Pons (tissue), 1 donor: ENCODE results near the gene OOSP2.

Experiments
- DNase-seq: peaks from one replicate; pipeline ENCODE4 v3.0.0-alpha.2; 2016; ENCODE audit warnings: low spot score

The OOSP2 gene

DNA sequence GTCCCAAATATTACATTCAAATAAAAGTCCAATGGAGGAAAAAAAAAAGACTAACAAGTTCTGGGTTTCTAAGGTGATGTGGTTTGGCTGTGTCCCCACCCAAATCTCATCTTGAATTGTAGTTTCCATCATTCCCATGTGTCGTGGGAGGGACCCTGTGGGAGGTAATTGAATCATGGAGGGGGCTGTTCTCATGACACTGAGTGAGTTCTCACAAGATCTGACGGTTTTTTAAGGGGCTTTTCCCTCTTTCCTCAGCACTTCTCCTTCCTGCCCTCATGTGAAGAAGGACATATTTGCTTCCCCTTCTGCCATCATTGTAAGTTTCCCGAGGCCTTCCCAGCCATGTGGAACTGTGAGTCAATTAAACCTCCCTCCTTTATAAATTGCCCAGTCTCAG, 40.3 kb downstream of the OOSP2 start:
- DNase-seq = no peak

DNA sequence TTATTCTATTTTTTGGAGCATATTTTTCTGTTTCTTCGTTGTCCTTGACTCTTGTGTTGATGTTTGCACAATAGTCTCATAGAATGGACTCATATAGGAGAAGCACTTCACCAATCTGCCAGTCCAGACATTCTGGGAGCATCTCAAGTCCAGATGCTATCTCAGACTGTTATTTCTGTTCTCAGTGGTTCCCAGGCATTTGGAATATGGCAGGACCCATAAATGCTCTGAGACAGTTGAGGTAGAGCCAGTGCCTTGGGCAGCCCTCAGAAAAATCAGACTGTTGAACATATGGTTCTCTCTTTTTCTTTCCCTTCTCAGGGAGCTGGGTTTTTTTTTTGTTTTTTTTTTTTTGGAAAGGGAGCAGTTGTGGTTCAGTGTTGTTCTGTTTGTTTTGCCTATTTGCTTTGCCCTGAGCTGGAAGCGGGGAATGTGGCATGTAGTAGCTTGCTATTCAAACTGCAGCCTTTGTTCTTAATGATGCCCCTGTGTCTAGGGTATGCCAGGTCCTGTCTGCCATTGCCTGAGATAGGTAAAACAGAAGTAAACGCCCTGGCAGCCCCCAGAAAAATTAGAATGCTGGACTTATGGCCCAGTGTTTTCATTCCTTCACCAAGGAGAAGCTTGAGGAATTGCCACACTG, 44.5 kb downstream of the OOSP2 start:
- no peak for DNase-seq

DNA sequence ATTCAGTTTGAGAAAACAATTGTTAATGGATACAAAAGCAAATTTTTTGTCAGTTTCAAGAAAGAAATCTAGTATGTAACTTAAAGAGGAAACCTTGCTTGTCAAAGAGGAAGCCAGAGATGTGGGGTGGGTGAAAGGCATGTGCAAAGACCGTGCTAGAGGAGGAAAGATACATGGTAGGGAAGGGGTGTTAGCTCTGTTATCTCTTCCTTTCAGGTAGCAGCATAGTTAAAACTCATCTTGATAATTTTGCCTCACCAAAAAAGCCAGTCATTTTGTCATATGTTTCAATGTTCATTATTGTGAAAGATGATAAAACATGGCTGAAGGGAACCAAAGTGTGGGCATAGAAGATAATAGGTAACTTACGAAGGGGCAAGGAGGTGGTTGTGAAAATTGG, 45.7 kb downstream of the OOSP2 start:
- DNase-seq = no peak

DNA sequence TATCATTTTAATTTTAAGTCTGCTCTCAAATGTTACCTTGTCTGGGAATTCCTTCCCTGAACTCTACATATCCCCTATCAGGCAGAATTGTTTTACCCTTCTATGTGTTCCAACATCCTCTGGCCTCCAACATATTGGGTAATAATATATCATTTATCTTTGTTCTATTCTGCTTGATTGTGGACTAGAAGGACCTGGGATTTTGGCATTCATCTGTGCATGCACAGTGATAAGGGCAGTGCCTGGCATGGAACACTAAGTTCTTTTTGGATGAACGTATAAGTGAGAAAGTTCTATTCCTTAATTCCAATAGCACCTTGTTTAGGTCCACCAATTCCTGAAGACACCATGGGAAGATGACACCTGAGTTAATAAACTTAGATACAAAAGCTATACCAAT, 47.0 kb downstream of the OOSP2 start:
- no peak for DNase-seq

DNA sequence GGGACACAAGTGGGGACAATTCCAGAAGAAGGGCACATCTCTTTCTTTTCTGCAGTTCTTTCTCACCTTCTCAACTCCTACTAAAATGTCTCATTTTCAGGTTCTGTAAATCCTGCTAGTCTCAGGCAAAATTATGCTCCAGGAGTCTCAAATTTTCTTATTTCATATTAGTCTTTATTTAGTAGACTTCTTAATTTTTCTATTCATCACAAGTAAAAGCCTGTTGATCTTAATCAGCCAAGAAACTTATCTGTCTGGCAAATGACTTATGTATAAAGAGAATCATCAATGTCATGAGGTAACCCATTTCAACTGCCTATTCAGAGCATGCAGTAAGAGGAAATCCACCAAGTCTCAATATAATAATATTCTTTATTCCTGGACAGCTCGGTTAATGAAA, 48.2 kb downstream of the OOSP2 start, which contains the start of gene MS4A2:
Gene MS4A2, plus strand, starts transcription at position 301 of the 400 bp plus-strand sequence. CDS start 102 bp downstream, outside the sequence.
- DNase-seq = no peak

DNA sequence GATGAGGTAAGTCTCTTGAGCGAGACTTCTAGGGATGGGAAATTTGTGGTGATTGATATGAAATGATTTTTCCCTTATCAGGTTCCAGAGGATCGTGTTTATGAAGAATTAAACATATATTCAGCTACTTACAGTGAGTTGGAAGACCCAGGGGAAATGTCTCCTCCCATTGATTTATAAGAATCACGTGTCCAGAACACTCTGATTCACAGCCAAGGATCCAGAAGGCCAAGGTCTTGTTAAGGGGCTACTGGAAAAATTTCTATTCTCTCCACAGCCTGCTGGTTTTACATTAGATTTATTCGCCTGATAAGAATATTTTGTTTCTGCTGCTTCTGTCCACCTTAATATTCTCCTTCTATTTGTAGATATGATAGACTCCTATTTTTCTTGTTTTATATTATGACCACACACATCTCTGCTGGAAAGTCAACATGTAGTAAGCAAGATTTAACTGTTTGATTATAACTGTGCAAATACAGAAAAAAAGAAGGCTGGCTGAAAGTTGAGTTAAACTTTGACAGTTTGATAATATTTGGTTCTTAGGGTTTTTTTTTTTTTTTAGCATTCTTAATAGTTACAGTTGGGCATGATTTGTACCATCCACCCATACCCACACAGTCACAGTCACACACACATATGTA, 55.4 kb downstream of the OOSP2 start:
- DNase-seq = no peak

DNA sequence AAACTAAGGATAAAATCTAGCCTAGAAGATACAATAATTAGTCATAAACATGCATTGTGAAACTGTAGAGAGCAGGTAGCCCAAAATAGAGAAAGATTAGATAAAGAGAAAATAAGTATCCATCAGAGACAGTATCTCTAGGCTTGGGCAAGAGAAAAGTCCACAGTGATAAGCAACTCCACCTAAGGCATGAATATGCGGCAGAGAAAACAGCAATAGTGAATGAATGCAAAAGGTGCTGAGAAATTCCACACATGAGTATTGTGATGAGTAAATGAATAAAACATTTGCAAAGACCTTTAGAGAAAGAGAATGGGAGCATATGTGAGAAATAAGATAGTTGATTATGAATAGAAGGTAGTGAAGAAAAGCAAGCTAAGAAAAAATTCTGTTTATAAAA, 57.0 kb downstream of the OOSP2 start:
- no peak for DNase-seq
